GM20000 (cell line): ENCODE measurements around the gene SPO11.

ENCODE experiments used
- DNase-seq: peaks from one replicate; pipeline ENCODE4 v3.0.0; 2012; ENCODE audit warnings: low spot score
- TF ChIP-seq, protein P1 (sequence below): IDR thresholded peaks from 2 replicates; pipeline ENCODE4 v1.5.1; 2012; ENCODE audit warnings: mild to moderate bottlenecking, control low read depth; ENCODE audit errors: extremely low read depth, missing control alignments

The SPO11 gene

DNA sequence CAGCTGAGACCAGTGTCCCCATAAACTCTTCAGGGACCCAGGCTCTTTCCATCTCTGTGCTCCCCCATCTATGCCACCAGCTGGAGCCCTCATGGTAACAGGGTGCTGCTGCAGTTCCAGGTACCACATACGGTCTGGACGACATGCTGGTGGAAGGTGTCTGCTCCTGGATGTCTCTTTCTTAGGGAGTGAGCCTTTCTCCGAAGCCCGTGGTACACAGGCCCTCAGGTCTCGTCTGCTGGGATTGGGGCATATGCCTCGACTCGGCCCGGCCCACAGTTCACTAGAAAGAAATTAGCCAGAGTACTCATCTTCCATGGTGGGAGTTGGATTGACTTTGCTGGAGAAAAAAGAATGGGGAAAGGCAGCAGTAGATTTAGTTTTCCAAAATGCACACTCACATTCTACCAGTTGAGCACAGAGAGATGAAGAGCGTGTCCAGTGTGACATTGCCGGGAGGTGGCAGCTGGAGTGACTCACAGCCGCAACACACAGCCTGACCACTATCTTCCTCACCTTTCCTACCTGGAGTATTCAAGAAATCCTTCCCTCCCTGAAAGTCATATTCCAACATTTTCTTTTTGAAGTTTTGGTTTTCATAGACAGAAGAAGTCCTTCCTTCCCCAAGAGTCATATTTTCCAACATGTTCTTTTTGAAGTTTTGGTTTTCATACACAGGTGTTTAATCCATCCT, 18.6 kb upstream of the SPO11 start:
- TF ChIP-seq, protein P1, sequence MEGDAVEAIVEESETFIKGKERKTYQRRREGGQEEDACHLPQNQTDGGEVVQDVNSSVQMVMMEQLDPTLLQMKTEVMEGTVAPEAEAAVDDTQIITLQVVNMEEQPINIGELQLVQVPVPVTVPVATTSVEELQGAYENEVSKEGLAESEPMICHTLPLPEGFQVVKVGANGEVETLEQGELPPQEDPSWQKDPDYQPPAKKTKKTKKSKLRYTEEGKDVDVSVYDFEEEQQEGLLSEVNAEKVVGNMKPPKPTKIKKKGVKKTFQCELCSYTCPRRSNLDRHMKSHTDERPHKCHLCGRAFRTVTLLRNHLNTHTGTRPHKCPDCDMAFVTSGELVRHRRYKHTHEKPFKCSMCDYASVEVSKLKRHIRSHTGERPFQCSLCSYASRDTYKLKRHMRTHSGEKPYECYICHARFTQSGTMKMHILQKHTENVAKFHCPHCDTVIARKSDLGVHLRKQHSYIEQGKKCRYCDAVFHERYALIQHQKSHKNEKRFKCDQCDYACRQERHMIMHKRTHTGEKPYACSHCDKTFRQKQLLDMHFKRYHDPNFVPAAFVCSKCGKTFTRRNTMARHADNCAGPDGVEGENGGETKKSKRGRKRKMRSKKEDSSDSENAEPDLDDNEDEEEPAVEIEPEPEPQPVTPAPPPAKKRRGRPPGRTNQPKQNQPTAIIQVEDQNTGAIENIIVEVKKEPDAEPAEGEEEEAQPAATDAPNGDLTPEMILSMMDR: no peak
- DNase-seq: no peak

DNA sequence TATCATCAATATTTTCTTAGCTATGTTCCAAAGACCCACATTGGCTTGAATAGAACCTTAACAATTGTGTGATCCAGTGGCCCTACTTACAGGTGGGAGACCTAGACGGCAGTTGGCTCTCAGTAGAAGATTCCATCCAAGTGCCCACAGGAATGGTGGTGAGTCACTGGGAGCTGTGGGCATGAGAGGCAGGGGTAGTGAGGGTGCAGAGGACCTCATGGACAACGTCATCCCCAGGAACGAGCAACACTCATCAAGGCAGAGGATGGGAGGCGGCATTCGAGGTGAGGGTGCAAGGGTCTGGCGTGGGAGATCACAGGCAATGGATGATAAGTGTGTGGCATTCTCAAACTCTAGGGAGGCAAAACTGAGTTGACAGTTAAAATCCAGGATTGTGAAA, 17.5 kb upstream of the SPO11 start:
- TF ChIP-seq, protein P1: no peak
- DNase-seq: no peak

DNA sequence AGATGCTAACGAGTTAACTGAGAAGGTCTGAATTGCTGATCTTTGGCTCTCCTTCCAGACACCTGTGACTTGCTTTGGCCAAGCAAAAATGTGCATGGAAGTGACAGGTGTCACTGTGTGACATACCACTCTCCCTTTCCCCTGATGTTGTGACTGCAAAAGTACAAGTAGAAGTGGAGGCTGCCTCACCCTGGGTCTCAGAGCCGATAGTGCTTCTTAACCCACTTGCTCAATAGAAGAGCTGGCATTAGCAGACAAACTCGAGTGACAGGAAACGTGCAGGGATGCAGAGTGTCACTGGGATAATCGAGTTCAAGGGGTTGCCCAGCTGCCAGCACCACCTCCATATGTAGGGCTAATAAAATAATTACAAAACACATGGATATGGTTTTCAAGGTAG, 16.4 kb upstream of the SPO11 start:
- TF ChIP-seq, protein P1: no peak
- no peak for DNase-seq

DNA sequence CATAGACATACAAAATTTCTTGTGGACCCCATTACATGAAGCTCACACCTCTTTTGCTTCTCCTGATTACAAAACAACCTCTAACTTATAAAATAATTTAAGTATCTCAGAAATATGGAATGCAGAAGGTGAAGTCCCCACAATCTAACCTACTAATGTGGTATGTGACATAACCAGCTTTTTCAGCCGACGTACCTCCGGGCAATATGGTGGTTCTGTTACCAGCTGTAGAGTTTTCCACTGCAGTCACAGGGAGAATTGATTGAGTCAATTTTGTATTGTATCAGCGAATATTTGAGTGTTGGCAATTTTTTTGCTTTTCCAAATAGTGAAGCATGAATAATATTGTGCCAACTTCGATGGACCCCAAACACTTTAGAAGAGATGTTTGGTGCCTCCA, 15.7 kb upstream of the SPO11 start:
- no peak for DNase-seq

DNA sequence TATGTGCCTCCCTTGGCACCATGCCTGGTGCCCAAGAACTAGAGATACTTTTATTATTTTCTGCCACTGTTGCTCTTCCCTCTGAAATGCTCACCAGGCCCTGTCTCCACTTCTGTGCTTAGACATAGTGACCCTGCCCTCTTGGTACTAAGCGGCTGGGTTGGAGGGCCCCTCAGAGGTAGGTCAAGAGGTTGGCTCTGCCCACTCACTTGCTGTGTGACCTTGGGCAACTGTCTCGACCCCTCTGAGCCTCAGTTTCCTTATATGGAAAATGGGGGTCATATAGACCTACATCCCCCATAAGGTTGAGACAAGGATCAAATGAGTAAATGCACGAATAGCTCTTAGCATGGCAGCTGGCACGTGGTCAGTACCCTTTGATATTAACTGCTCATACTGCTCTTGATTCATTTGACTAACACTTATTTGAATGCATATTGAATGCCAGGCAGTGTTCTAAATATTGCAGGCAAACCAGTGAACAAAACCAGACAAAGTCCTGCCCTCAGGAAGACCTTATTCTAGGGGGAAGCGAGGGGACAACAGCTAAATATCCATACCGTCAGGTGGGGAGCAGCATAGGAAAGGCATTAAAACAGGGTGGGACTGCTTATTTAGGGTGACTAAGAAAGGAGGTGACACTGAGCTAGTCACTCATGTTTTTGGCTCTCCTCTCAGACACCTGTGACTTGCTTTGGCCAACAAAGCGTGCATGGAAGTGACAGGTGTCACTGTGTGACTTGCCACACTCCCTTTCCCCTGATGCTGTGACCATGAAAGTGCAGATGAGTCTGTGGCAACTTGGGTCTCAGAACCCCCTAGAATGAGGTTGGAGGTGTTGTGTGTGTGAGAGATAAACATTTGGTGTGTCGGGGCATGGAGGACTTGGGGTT, 14.3 kb upstream of the SPO11 start:
- TF ChIP-seq, protein P1: no peak

More for the DNA sequence above, 15.7 kb upstream of the SPO11 start:
- TF ChIP-seq, protein P1: no peak

DNA sequence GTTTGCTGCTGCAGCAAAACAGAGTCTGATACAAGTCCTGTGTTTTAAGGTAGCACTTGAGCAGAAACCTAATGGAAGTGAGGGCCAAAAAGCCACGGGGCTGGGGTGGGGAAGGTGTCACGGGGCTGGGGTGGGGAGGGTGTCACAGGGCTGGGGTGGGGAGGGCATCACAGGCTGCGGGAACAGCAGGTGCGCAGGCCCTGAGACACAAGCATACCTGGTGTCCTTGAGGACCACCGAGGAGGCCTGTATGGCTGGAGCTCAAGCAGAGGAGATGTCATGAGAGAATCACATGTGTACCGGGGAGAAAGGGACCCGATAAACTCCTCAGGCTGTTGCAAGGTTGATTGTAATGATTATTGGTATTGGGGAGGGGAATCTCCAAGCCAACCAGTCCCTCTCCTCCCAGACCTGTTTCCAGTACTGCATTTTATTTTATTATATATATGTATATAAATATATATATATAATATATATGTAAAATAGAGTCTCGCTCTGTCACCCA, 13.6 kb upstream of the SPO11 start:
- DNase-seq: no peak
- TF ChIP-seq, protein P1: no peak

More for the DNA sequence above, 14.3 kb upstream of the SPO11 start:
- DNase-seq: no peak

DNA sequence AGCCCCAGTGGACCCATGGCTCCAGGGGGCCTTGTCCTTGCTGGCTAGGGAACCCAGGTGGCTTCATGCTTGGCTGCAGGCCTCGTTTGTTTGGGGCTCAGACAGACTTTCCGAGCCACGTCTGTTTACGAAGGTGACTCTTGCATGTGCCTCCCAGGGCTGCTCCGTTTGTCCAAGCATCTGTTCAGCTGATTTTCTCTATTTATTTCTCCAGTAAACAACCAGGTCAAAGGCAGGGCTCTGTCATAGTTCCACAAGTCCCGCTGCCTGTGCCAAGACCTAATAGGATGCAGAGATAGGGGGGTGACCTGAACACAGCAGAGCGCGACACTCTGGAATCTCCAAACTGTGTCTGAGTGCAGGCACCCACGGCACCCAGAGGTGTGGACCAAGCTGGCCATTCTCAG, 12.8 kb upstream of the SPO11 start:
- TF ChIP-seq, protein P1: no peak
- no peak for DNase-seq
